ENCODE measurements around the gene PHF21B. TPM values are rescaled to one million over a fixed set of nuclear protein-coding genes. Genes with fewer than 3 reads are reported as not detected.

PHF21B gene
- total and polyA plus RNA-seq, 8 donors: 0.24 to 1.4 (median 1.1) TPM; not detected in 1

DNA sequence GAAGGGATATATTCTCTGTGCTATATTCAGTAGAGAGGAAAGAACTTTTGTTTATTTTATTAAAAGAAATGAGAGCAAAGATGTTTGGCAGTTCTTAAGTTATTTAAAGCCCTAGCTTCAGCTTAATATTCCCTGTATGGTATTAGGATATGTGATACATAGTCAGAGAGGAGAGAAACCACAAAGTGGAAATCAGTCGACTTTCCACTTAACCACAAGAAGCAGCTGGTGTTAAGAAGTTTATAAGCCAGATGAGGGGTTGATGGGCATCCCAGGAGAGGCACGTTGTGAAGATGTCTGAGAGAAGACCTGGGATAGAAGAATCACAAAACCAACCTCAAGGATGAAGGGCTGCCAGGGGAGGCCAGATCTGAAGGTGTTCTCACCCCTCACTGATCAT lies 23.3 kb upstream of the PHF21B start:
- Histone ChIP-seq H3K27me3 (peaks cover 0 to 72% of the 10 kb centered on the region in 2 donors), H3K36me3 (no peaks in the 10 kb centered on the region), H3K4me1 (no peaks in the 10 kb centered on the region), H3K27ac (no peak overlapping the region), H3K9me3 (no peaks in the 10 kb centered on the region), H3K4me3 (no peak overlapping the region)
- no peak for DNase-seq
- no peak for ATAC-seq
- intact Hi-C loops (cut with DNase I): no loop called here
- TF ChIP-seq, protein P1, sequence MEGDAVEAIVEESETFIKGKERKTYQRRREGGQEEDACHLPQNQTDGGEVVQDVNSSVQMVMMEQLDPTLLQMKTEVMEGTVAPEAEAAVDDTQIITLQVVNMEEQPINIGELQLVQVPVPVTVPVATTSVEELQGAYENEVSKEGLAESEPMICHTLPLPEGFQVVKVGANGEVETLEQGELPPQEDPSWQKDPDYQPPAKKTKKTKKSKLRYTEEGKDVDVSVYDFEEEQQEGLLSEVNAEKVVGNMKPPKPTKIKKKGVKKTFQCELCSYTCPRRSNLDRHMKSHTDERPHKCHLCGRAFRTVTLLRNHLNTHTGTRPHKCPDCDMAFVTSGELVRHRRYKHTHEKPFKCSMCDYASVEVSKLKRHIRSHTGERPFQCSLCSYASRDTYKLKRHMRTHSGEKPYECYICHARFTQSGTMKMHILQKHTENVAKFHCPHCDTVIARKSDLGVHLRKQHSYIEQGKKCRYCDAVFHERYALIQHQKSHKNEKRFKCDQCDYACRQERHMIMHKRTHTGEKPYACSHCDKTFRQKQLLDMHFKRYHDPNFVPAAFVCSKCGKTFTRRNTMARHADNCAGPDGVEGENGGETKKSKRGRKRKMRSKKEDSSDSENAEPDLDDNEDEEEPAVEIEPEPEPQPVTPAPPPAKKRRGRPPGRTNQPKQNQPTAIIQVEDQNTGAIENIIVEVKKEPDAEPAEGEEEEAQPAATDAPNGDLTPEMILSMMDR (IDR thresholded peaks at IDR 0.05): no peak

DNA sequence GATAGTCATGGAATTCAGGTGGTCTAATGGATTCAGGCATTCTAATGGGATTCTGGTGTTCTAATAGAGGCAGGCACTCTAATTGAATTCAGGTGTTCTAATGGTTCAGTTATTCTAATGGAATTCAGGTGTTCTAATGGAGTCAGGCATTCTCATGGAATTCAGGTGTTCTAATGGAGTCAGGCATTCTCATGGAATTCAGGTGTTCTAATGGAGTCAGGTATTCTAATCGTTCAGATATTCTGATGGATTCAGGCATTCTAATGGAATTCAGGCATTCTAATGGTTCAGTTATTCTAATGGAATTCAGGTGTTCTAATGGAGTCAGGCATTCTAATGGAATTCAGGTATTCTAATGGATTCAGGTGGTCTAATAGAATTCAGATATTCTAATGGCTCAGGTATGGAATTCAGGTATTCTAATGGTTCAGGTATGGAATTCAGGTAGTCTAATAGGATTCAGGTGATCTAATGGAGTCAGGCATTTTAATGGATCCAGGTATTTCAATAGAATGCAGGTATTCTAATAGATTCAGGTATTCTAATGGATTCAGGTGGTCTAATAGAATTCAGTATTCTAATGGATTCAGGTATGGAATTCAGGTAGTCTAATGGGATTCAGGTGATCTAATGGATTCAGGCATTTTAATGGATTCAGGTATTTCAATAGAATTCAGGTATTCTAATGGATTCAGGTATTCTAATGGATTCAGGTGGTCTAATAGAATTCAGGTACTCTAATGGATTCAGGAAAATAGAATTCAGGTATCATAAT lies 22.0 kb upstream of the PHF21B start:
- TF ChIP-seq, protein P1 (IDR thresholded peaks at IDR 0.05): no peak
- DNase-seq (no peak), ATAC-seq (no peak)
- Histone ChIP-seq H3K36me3 (no peaks in the 10 kb centered on the region), H3K27me3 (peaks cover 0 to 68% of the 10 kb centered on the region in 2 donors), H3K4me1 (no peaks in the 10 kb centered on the region), H3K27ac (no peak overlapping the region), H3K4me3 (no peak overlapping the region), H3K9me3 (no peaks in the 10 kb centered on the region)
- intact Hi-C loops (cut with DNase I): no loop called here

DNA sequence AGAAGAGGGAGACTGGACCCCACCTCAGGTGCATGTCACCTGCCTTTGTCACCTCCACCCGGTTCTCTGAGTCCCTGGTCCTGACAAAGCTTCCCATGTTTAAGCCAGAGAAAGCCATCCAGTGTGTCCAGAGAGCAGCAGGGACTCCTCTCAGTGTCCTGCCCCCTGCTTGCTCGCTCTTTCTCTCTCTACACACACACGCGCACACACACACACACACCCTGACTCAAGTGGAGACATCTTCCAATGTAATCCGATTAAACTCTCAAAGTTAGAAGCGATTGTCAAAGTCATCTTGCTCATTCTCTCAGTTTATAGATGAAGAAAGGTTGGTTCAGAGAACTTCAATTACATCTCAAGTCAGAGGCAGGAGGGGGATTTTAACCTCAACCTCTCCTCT lies 19.7 kb upstream of the PHF21B start:
- H3K4me1 ChIP-seq: no peaks in the 10 kb centered on the region
- DNase-seq: no peak
- intact Hi-C loops (cut with DNase I): no loop called here
- no peak overlapping the region for H3K27ac ChIP-seq
- no peaks in the 10 kb centered on the region for H3K36me3 ChIP-seq
- no peak for ATAC-seq
- H3K9me3 ChIP-seq: no peaks in the 10 kb centered on the region
- peaks cover 0 to 58% of the 10 kb centered on the region in 2 donors for H3K27me3 ChIP-seq
- no peak overlapping the region for H3K4me3 ChIP-seq
- TF ChIP-seq, protein P1 (IDR thresholded peaks at IDR 0.05): no peak

DNA sequence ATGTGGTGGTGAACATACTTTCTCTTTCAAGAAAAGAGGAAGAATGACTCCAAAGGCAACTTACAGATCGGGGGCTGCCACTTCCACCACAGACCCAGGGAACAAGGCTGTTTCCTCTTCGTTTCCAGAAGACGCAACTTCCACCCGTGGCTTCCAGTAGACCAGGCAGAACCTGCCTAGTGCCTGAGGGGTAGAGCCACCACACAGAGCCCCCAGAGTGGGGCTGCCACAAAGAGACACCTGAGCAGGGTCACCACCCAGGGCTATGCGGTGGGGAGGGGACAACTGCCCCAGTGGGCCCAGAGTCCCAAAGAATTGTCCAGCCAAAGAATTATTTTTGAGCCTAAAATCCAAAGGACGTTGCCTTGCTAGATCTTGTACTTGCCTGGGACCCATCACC lies 16.7 kb upstream of the PHF21B start:
- DNase-seq (no peak), ATAC-seq (no peak)
- TF ChIP-seq, protein P1 (IDR thresholded peaks at IDR 0.05): no peak
- peaks cover 13 to 65% of the 10 kb centered on the region in 2 donors for H3K27me3 ChIP-seq
- intact Hi-C loops (cut with DNase I): no loop called here
- no peak overlapping the region for H3K4me3 ChIP-seq
- no peak overlapping the region for H3K27ac ChIP-seq
- H3K36me3 ChIP-seq: no peaks in the 10 kb centered on the region
- H3K4me1 ChIP-seq: no peaks in the 10 kb centered on the region
- no peaks in the 10 kb centered on the region for H3K9me3 ChIP-seq

DNA sequence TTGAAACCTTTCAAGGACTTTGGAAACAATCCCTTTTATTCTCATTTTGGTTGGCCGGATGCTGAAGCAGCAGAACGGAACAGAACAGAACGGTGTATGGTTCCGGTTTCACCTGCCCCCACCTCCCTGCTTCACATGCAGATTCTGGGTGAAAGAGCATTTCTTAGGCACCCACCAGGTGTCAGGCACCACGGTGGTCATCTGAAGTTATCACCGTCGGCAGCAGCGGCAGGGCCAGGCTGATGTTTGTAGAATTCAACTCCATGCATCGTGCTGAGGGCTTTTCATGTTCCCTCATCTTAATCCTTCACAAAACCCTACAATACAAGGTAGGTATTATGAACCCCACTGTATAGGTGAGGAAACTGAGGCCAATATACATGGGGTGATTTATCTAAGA lies 13.6 kb upstream of the PHF21B start:
- Histone ChIP-seq H3K4me1 (no peaks in the 10 kb centered on the region), H3K4me3 (no peak overlapping the region), H3K36me3 (no peaks in the 10 kb centered on the region), H3K9me3 (no peaks in the 10 kb centered on the region), H3K27me3 (peaks cover 13 to 69% of the 10 kb centered on the region in 2 donors), H3K27ac (no peak overlapping the region)
- intact Hi-C loops (cut with DNase I): no loop called here
- ATAC-seq (no peak), DNase-seq (no peak)
- TF ChIP-seq, protein P1 (IDR thresholded peaks at IDR 0.05): no peak
